GM23248 (cell line): ENCODE results near the gene TOPAZ1.

Source experiments
- EZH2 ChIP-seq: fragments of 200-600 bp; sonication (generic); IDR thresholded peaks from 2 replicates; pipeline ENCODE4 v1.6.1; 2018; ENCODE audit warnings: antibody characterized with exemption, mild to moderate bottlenecking; ENCODE audit not compliant: insufficient read depth, poor library complexity, severe bottlenecking
- EZH2phosphoT487 ChIP-seq: fragments of 200-600 bp; sonication (generic); IDR thresholded peaks from 2 replicates; pipeline ENCODE4 v1.6.1; 2018; ENCODE audit warnings: antibody characterized with exemption, moderate library complexity, mild to moderate bottlenecking, low read depth; ENCODE audit not compliant: insufficient read depth

DNA sequence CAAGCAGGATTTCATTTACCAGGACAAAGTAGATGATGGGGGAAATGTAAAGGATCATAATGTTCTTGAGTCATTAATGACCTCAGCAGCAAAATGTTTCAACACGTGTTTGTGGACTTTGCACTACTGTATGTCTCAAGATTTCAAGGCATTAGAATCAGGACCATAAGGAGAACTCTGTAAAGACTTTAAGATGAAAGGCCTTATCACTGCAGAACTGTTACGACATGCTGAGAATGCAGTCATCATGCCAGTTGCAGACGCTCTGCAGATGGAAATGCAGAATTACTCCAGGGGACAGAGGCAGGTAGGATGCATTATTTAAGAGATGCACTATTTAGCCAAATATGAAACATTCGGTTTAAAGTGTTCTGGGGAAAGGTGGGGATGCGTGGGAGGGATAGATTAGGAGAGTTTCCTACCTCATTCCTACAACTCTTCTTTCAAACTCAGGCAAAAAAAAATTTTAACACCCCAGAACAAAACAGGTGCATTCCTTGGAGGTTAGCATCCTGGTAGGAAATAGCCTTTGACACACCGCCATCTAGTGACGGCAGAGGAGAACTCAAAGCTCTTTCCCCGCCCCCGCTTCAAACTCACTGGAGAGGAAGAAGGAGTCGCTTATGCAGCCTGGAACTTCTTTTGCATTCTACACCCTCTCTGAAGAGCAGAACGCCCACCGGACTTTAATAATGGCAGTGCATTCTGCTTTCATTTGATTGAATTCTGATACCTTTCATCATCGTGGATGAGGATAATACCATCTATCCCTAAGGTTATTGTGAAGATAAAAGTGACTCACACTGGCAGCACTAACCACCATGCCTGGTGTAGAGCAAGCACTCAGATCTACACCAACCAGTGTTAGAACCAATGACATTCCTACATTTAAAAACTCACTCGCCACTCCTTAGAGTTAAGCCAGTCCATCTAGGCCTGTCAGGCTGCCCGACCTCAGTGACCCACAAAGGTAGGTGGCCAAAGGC is 43.1 kb upstream of the TOPAZ1 start:
- TF ChIP-seq EZH2phosphoT487 (no peak), EZH2 (no peak)
